HT1080 (cell line): ENCODE results near the gene CFAP46. TPM values are rescaled to one million over a fixed set of nuclear protein-coding genes. Genes with fewer than 3 reads are reported as not detected.
"Not testable (repeated sequence)": the region's sequence is repeated elsewhere in the genome, so short reads cannot be mapped to it uniquely, and the experiment has no call there.

Experiments used
- DNase-seq: peaks from one replicate; pipeline ENCODE4 v3.0.0-alpha.2; 2015; ENCODE audit warnings: low read depth
- total RNA-seq: library from RNA; depleted of rRNA; stranded (reverse); fragments of >200 nt; shearing (Covaris generic); gene quantifications from 2 replicates; pipeline ENCODE4 v1.2.3, GENCODE V29; 2014

The CFAP46 gene
- total RNA-seq, 1 experiment from 2014 or later: 0.35 TPM

- DNase-seq: no peak
These were observed 149.6 kb downstream of the CFAP46 start for GRCh38 chr10:132792796-132793195.

GRCh38 chr10:132792099-132792498 is 150.3 kb downstream of the CFAP46 start:
- not testable (repeated sequence) for DNase-seq

- DNase-seq: no peak
These were observed 151.2 kb downstream of the CFAP46 start for GRCh38 chr10:132790934-132791829.

DNA sequence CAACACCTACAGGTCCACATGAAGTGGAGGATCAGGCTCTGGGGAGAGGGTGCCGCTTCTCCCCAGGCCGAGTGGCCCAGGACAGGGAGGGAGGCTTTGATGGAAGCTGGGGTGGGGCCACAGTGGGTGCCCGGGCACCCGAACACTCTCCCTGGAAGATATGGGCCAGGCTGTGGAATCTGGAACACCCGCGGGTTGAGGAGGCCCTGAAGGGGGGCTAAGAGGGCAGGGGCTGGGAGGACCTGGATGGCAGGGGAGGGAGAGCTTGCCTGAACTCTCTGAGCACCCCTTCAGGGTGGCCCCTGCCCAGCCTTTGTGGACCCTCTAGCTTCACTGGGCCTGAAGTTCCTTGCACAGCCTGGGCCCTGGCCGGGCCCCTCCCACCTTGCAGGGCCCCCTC is 151.9 kb downstream of the CFAP46 start:
- no peak for DNase-seq

DNA sequence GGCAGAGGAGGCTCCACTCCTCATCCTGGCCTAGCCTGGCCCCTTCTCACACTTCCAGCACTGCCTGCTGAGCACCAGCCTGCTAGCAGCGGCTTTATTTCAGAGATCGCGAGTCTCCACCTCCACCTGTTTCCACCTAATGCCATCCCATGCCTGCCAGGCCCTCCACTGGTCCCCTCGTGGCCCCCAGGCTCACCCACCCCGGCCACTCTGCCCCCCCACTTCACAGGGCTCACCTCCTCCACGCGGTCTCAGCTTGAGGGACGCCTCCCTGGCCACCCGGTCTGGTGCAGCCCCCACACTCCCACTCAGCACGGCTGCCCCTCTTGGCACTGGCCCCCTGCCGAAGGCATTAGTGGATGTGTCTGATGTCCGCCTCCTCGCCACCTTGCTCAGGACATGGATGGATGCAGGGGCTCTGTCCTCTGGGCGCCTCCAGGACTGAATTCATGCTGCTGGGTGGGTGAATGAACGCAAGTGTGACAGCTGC is 152.7 kb downstream of the CFAP46 start:
- no peak for DNase-seq

- no peak for DNase-seq
These were observed 153.5 kb downstream of the CFAP46 start for GRCh38 chr10:132788831-132789219.

GRCh38 chr10:132788180-132788830 is 154.1 kb downstream of the CFAP46 start:
- no peak for DNase-seq

GRCh38 chr10:132787495-132788179 is 154.7 kb downstream of the CFAP46 start:
- DNase-seq: no peak

GRCh38 chr10:132786884-132787494 is 155.4 kb downstream of the CFAP46 start:
- DNase-seq: no peak

GRCh38 chr10:132786476-132786883 is 155.9 kb downstream of the CFAP46 start:
- no peak for DNase-seq

DNA sequence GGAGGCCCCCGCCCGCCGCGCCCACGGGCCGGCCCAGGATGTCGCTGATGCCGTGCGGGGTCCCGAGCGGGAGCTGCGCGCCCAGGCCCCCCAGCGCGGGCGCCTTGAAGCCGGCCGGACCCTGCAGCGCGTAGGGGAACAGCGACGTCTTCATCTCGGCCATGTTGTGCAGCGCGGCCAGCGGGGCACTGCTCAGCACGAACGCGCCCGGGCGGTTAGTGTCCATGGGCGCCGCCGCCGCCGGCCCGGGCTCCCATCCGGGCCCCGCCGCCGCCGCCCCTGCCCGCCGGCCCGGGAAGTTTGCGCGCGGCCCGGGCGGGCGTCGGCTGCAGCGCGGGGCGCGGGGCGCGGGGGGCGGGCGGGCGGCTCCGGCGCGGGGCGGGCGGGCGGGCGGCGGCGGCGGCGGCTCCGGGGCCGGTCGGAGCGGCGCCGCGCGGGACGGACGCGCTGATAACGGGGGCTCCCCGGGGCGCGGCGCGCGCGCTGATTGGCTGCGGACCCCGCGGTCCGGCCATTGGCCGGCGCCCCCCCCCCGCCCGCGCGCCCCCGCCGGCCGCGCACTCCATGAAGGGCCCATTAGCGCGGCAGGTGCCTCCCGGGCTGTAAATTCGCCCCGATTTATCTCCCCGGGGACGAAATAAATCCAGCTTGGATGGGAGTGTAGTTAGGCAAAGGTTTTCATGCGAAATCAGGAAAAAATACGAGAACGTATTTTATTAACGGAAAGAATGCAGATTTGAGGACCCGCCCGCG is 156.5 kb downstream of the CFAP46 start, which contains the start of gene NKX6-2:
NKX6-2 (minus strand) TSS at position 425 of the 753 bp plus-strand sequence; CDS start at position 226, 199 bp downstream.
- no peak for DNase-seq

DNA sequence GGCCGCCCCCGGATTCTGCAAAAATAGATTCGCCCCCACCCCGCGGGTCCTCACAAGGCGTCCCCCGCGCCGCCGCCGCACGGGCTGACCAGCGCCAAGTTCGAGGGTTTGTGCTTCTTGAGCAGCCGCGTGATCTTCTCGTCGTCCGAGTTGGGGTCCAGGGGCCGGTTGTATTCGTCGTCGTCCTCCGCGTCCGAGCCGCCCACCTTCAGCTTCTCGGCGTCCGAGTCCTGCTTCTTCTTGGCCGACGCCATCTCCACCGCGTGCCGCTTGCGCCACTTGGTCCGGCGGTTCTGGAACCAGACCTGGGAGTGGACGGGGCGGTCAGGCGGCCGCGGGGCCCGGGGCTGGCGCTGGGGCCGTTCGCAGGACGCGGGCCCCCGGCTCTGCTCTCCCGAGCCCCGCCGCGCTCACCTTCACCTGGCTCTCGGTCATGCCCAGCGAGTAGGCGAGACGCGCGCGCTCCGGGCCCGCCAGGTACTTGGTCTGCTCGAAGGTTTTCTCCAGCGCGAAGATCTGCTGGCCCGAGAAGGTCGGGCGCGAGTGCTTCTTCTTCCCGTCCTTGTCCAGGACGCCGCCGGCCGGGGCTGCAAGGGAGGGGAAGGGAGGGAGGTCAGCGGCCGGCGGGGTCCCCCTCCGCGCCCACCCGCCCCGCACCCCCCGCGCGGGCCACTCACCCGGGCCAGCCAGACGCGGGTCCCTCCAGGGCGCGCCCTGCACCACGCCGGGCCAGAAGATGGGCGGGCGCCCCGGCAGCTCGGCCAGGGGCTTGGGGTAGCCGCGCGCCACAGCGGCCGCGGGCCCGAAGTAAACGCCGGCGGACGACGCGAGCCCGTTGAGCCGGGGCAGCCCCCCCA is 157.3 kb downstream of the CFAP46 start:
- no peak for DNase-seq

DNA sequence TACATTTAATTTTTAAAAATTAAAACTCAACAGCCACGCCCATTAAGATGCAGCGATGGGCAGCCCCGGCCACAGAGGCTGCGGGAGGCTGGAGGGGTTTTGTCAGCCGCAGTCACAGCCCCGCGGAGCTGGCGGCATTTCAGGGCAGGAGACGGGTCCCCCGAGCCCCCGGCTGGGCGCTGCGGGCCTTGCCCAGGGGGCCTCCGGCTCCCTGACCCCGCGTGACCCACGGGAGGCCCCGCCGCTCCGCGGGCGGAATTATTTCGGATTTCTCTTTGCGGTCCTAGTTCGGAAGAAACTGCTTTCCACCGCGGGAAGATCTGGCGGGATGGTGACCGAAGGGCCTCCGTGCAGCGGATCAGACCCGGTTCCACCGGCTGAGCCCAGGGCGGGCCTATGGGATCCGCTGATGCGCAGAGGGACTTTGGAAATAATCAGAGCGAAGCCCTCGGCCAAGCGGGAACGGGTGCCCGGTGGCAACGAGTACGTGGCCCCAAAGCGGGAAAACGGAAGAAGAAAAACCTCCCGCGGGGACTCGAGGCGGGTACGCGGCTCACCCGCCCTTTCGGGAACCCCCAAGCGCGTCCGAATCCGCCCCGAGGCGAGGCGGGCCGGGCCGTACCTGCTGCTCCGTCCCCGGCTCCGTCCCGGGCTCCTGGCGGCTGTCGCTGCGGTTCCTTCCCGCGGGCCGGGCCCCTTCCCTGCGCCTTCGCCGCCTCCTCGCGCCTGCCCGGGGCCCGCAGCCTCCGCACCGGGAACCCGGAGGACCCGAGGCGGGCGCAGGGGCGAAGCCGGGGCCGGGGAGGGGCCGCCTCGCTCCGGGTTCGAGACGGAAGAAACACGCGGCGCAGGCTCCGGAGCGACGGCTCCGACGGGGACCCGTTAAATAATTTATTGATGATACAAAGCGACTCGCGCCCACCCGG is 158.2 kb downstream of the CFAP46 start:
- no peak for DNase-seq

DNA sequence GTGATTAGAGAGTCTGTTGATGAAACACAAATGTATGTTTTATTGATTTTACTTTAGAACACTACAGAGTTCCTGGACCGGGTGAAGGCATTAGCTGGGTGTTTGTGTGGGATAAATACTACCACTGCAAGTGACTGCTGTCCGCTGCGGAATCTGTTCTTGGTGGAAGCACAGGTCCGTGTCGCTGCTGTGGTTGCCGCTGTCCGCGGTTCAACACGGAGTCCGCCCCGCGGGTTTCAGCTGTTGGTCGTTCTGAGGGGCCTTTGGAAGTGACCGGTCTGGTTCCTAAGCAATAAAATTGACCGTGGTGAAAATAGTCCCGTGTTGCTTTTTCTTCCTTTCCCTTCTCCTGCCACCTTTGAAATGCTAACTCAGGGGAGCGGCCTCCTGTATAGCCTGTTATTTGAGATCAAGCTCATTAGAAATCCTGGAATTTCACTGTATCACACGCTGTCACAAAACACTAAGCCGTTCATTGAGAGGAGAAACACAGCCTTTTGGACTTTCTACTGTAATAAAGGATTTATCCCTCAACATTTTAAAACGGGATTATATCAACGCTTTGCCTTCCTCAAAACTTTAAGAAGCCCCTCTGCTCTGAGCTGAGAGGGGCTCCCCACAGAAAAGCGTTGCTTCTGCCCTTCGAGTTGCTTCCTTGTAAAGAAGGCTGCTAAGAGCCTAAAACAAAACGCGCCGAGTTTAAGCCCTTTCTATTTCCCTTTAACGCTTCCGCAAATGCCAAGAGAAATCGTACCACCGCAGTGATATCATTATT is 159.0 kb downstream of the CFAP46 start:
- DNase-seq: no peak

DNA sequence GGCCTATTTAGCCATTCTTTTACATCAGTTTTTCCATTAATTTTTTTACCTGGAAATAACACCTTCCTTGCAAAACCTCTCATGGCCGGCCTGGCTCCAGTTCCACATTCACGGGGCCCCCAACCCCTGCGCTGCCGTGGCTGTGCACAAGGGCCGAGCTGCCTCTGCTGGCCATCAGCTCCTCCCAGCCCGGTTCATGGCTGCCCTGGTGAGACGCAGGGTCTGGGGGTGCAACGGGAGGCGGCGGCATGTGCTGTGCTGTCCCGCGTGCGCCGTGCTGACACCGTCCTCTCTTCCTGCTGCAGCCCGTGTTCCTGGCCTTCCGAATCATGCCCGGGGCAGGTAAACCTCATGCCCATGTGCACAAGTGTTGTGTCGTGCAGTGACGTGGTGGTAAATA is 160.8 kb downstream of the CFAP46 start:
- no peak for DNase-seq

DNA sequence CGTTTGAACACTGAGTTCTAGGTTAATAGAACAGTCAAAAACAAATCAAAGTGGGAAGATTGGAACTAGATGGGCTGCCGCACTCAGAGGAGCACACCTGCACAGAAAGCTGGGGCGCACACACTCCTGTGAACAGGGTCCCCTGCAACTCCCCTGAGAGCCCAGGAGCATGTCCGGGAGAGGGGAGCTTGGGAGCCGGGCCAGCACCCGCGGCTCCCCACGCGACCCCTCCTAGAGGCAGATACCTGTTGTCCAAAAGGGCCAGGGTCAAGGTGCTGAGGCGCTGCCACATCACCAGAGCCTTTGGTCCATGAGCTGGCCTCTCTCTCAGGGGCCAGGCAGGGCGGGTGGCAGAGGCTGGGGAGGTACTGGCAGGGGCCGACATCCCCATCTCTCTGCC is 162.0 kb downstream of the CFAP46 start:
- no peak for DNase-seq

DNA sequence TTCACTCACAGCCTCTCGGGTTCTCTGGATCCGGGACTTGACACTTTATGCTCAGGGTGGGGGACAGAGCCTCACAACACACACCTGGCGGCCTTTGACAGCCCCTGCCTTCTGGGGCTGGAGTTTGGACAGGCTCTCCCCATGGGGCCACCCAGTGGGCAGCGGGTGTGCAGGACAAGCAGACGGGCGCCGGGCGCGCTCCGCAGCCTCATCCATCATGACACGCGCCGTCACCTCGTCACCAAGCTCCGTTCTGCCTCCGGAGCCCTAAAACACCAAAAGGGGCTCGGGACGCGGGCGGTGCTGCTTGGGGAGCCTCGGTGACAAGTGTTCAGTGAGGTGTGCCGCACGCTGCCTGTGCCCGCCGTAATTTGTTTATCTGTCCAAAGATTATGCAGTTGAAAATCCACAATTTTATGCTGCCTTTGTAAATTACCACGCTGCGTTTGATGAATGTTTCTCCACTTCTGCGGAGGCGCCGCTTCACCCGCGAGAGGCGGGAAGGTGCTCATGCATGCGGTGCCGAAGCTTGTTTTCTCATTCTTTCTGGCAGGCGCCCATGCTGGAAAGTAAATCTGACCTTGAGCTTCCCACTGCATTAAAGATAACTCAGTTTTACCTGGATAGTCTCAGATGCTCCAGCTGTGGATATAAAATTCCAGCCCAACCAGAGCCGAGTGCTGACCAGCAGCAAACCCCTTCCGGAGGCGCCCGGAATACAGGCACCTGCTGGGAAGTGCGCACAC is 162.6 kb downstream of the CFAP46 start:
- DNase-seq: no peak
